Bronchial epithelial cell (primary cell): ENCODE data around the gene LATS2. TPM values are rescaled to one million over a fixed set of nuclear protein-coding genes. Genes with fewer than 3 reads are reported as not detected.

ENCODE experiments used
- DNase-seq: peaks from one replicate; pipeline ENCODE4 v3.0.0-alpha.2; 2010; ENCODE audit warnings: low read depth
- FAIRE-seq: peaks from 2 replicates; lab custom pipeline; 2011; peaks lifted over from hg19 to GRCh38; lab: Jason Lieb, UNC
- H3K27me3 ChIP-seq: 2 replicates; pipeline ENCODE4 v1.5.1; 2011; ENCODE audit warnings: low read length; ENCODE audit not compliant: control insufficient read depth, insufficient read depth
- H3K36me3 ChIP-seq: 2 replicates; pipeline ENCODE4 v1.5.1; 2011; ENCODE audit warnings: low read length; ENCODE audit not compliant: control insufficient read depth, insufficient read depth
- H3K4me3 ChIP-seq: 2 replicates; pipeline ENCODE4 v1.5.1; 2011; ENCODE audit warnings: mild to moderate bottlenecking, low read depth, low read length, control low read depth
- total RNA-seq: library from RNA; depleted of rRNA; stranded (reverse); fragments of >200 nt; gene quantifications from 2 replicates; pipeline ENCODE4 v1.2.1, GENCODE V29; 2014
- TF ChIP-seq, protein P1 (sequence below): IDR thresholded peaks from 2 replicates; pipeline ENCODE4 v1.5.1; 2011; ENCODE audit warnings: mild to moderate bottlenecking, moderate library complexity, low read length, control low read depth, inconsistent platforms; ENCODE audit not compliant: insufficient read depth, severe bottlenecking

LATS2 gene
- total RNA-seq, 1 donor from 2014 or later, result 5.3 TPM

GRCh38 chr13:21020176-21020575 is 41.2 kb downstream of the LATS2 start:
- Histone ChIP-seq H3K27me3 (no peaks in the 10 kb centered on the region), H3K4me3 (no peak overlapping the region), H3K36me3 (peaks cover 1% of the 10 kb centered on the region)
- TF ChIP-seq, protein P1, sequence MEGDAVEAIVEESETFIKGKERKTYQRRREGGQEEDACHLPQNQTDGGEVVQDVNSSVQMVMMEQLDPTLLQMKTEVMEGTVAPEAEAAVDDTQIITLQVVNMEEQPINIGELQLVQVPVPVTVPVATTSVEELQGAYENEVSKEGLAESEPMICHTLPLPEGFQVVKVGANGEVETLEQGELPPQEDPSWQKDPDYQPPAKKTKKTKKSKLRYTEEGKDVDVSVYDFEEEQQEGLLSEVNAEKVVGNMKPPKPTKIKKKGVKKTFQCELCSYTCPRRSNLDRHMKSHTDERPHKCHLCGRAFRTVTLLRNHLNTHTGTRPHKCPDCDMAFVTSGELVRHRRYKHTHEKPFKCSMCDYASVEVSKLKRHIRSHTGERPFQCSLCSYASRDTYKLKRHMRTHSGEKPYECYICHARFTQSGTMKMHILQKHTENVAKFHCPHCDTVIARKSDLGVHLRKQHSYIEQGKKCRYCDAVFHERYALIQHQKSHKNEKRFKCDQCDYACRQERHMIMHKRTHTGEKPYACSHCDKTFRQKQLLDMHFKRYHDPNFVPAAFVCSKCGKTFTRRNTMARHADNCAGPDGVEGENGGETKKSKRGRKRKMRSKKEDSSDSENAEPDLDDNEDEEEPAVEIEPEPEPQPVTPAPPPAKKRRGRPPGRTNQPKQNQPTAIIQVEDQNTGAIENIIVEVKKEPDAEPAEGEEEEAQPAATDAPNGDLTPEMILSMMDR, result no peak
- FAIRE-seq (no peak), DNase-seq (no peak)

GRCh38 chr13:21018220-21018619 is 43.2 kb downstream of the LATS2 start:
- Histone ChIP-seq H3K27me3 (no peaks in the 10 kb centered on the region), H3K4me3 (no peak overlapping the region), H3K36me3 (peaks cover 1% of the 10 kb centered on the region)
- TF ChIP-seq, protein P1, result no peak
- FAIRE-seq (no peak), DNase-seq (no peak)

DNA sequence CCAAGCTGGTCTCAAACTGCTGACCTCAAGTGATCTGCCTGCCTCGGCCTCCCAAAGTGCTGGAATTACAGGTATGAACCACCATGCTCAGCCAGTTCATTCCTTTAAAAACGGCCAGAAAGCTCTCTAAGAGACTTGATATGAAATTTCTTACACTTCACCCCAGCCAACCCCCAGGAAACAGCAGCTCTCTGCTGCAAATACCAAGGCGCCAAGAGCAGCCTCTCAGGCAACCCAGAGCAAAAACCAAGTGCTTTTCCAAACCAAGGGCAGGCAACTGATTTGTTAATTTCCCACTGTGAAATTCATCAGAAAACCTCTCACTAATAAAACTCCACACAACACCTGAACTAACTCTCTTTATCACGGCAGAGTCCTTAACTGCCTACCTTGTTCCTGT is 44.9 kb downstream of the LATS2 start:
- FAIRE-seq (no peak), DNase-seq (no peak)
- TF ChIP-seq, protein P1, result no peak
- Histone ChIP-seq H3K27me3 (no peaks in the 10 kb centered on the region), H3K36me3 (peaks cover 1% of the 10 kb centered on the region), H3K4me3 (no peak overlapping the region)

- H3K27me3 ChIP-seq, result no peaks in the 10 kb centered on the region
- no peak for FAIRE-seq
- peak; percentile 64 for DNase-seq
- H3K36me3 ChIP-seq, result peaks cover 1% of the 10 kb centered on the region
- TF ChIP-seq, protein P1, result no peak
- H3K4me3 ChIP-seq, result no peak overlapping the region
Measured at GRCh38 chr13:21015284-21015683, 46.1 kb downstream of the LATS2 start.

DNA sequence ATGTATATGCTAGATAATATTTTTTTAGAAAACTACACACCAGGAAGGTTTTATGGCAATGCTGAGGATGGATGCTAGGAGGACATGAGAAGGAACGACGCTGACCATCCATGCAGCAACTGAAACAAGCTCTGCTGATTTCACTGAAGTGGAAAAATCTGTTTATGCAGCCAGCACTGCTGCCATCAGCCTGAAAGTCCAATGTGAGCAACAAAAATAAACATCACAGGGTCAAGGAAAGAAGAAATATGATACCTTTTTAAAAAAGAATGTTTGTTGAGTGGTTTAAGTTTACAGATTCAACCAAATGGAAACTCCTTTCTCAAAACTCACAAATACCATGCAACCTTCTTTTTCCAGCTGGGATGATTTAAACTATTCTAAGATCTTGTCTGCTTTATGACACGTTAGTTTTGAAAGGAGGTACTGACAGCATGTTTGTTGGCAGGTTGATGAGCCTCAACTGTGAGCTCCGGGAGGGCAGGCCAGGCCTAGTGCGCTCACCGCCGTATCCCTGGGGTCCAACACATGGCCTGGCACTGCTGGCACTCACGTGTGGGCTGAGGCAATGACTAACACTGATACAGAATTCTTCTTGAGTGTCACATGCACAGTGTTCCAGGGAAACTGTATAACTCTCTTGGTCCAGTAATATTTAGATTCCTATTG is 46.8 kb downstream of the LATS2 start:
- Histone ChIP-seq H3K36me3 (peaks cover 1% of the 10 kb centered on the region), H3K4me3 (no peak overlapping the region), H3K27me3 (no peaks in the 10 kb centered on the region)
- DNase-seq (no peak), FAIRE-seq (no peak)
- TF ChIP-seq, protein P1, result no peak

DNA sequence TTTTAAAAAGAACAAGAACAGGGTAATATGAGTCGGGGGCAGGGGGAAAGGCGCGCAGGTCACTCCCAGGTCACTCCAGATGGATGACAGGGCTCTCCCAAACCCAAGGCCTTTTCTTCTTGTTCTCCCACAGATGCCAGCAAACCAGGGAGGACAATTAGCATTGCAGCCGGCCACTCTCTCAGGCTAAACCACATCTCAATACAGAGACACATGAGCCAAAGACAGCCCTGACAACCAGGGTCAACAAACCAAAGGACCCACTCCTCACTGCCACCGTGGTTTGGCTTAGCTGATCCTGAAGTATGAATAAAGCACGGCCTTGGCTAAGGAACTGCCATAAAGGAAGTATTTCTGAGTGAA is 47.3 kb downstream of the LATS2 start:
- TF ChIP-seq, protein P1, result no peak
- H3K27me3 ChIP-seq, result no peaks in the 10 kb centered on the region
- peaks cover 2% of the 10 kb centered on the region for H3K36me3 ChIP-seq
- no peak overlapping the region for H3K4me3 ChIP-seq
- FAIRE-seq, result no peak
- no peak for DNase-seq
